ENCODE data around the gene HSPA12A.

The HSPA12A gene

GRCh38 chr10:116669080-116669479 is 73.3 kb downstream of the HSPA12A start:
- DNase-seq (ENCODE audit: low read depth in 3 of 3), result no peak

GRCh38 chr10:116668446-116668845 is 73.9 kb downstream of the HSPA12A start:
- no peak for DNase-seq (ENCODE audit: low read depth in 3 of 3)

GRCh38 chr10:116668018-116668417 is 74.3 kb downstream of the HSPA12A start:
- DNase-seq (ENCODE audit: low read depth in 3 of 3), result no peak

GRCh38 chr10:116667484-116667883 is 74.9 kb downstream of the HSPA12A start:
- no peak for DNase-seq (ENCODE audit: low read depth in 3 of 3)

GRCh38 chr10:116665541-116666125 is 76.7 kb downstream of the HSPA12A start:
- DNase-seq (ENCODE audit: low read depth in 3 of 3), result no peak

GRCh38 chr10:116664631-116665030 is 77.7 kb downstream of the HSPA12A start:
- no peak for DNase-seq (ENCODE audit: low read depth in 3 of 3)

GRCh38 chr10:116663342-116663741 is 79.0 kb downstream of the HSPA12A start:
- DNase-seq (ENCODE audit: low read depth in 3 of 3), result no peak

- no peak for DNase-seq (ENCODE audit: low read depth in 3 of 3)
These were observed 81.5 kb downstream of the HSPA12A start for GRCh38 chr10:116660860-116661259.

DNA sequence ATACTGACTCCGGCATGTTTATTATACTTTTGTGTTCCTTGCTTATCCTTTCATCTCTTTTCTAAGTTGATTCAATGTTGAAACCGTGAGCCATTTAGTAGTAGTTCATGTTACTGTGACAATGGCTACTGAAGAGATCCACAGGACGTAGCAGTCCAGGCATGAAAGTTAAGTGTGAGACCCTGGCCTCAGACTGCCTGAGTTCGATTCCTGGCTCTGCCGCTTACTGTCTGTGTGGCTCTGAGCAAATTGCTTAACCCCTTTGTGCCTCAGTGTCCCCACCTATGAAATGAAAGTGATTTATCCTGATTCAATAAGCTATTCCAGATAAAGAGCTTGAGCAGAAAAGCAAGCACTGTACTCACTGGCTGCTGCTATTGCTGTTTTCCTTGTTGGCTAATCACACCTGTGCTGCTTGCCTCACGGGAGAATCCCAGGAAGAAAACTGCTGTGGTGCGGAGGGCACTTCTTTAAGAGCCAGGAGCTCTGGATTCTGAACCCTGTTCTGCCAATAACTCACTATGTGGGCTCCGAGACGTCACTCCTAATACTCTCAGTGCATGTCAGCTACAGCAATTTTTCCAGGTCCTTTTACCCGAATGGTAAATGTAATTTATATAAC is 83.2 kb downstream of the HSPA12A start:
- no peak for DNase-seq (ENCODE audit: low read depth in 3 of 3)

DNA sequence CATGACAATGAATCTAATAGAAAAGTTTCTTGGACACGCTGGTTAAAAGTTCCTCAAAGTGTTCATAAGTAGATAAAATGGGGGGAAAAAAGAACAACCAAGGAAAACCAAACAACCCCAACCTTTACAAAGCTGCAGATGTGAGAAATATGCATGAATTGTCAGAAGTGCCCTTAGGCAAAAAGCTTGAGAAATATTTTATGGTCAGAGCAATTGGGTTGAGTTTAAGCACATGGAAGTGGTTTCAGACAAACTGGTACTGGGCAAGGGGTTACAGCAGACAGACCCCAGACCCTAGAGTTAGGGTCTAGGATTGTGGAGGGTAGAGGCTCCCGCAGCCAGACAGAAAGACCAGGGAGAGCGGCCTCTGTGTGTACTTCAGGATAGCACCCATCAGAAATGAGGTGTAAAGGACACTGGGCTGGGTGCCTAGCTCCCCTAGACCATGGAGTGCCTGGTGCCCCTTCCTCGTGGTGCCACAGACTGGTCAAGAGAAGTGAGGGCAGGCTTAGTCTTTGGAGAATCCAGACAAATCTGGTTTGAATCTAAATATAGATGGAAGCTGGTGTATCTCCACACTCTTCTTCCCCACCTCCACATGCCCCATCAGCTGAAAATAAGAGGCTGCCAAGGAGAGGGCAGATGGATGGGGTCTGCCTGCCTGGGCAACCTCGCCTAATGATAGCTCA is 84.4 kb downstream of the HSPA12A start:
- no peak for DNase-seq (ENCODE audit: low read depth in 3 of 3)

- no peak for DNase-seq (ENCODE audit: low read depth in 3 of 3)
These were observed 86.3 kb downstream of the HSPA12A start for GRCh38 chr10:116656044-116656443.

GRCh38 chr10:116655568-116655967 is 86.8 kb downstream of the HSPA12A start:
- DNase-seq (ENCODE audit: low read depth in 3 of 3), result no peak

DNA sequence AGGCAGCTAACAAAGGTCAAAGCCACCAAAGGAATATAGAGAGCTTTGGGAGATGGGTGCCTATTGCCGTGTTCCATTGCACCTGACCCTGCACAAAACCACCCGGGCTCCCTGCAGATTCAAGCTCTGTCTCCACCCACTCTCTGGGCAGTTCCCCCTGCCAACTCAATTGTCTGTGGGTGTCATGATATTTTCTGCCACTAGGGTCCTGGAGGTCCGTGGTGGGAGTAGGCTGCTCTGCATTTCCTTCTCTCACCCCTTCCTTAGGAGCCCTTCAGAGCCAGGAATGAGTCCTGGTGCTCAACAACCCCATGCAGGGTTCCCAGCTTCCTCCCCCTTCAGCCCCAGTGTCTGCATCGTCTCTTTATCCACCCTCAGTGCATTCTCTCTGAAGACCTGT is 87.5 kb downstream of the HSPA12A start:
- DNase-seq (ENCODE audit: low read depth in 3 of 3), result no peak

- no peak for DNase-seq (ENCODE audit: low read depth in 3 of 3)
These were observed 88.5 kb downstream of the HSPA12A start for GRCh38 chr10:116653885-116654284.

GRCh38 chr10:116648903-116649302 is 93.5 kb downstream of the HSPA12A start:
- DNase-seq (ENCODE audit: low read depth in 3 of 3), result no peak

GRCh38 chr10:116646502-116646901 is 95.9 kb downstream of the HSPA12A start:
- DNase-seq (ENCODE audit: low read depth in 3 of 3), result no peak

DNA sequence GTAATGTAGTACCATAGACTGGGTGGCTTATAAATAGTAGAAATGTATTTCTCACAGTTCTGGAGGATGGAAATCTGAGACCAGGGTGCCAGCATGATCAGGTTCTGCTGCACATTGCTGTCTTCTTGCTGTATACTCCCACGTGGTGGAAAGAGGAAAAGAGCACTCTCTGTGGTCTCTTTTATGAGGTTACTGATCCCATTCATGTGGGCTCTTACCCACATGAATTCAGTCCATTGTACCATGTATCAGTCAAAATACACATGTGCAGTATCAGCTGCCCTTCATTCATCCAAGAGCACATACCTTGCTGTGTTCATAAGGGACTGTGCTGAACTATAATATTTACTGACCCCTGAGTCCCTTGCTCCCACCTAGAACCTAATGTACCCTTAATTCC is 104.5 kb downstream of the HSPA12A start:
- DNase-seq (ENCODE audit: low read depth in 3 of 3), result no peak

- DNase-seq (ENCODE audit: low read depth in 3 of 3), result no peak
These were observed 105.4 kb downstream of the HSPA12A start for GRCh38 chr10:116636976-116637375.

DNA sequence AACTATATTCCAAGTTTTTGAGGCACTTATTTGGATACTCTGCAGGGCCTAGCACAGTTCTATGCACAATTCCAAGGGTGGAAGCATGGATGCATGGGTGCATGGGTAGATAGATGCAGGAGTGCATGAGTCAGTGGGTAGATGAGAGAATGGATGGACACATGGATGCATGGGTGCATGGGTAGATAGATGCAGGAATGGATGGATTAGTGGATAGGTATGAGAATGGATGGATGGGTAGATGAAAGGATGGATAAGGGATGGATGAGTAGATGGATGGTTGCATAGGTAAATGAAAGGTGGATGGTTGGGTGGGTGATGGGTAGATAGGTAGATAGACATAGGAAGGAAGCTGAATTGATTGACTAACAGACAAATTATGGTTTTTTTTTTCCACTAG is 106.0 kb downstream of the HSPA12A start:
- no peak for DNase-seq (ENCODE audit: low read depth in 3 of 3)

GRCh38 chr10:116634126-116634975 is 108.0 kb downstream of the HSPA12A start:
- no peak for DNase-seq (ENCODE audit: low read depth in 3 of 3)

DNA sequence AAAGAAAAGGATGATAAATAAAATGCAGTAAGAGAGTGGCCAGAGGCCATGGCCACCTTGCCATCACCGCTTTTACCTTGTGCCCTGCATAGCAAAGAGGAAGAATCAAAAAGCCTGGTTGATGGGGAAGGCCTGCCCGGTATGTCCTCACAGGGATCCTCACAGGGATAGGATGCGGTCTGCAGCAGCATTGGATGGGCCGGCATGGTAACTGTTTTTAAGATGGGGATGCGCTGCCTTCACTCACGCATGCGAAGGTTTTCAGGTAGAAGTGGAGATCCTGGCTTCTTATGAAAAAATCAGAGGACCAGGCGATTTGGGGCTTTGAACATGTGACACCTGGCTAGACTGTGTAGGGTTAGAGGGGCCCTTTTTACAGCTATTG is 109.2 kb downstream of the HSPA12A start:
- no peak for DNase-seq (ENCODE audit: low read depth in 3 of 3)

- no peak for DNase-seq (ENCODE audit: low read depth in 3 of 3)
These were observed 109.7 kb downstream of the HSPA12A start for GRCh38 chr10:116632596-116633215.

Measured in stimulated activated CD4-positive, alpha-beta T cell treated with anti-CD3 and anti-CD28 coated beads, TNF-alpha, amount 100 ng/mL, for 48 hours (primary cell).